MM.1S (cell line): ENCODE measurements around the gene ILF3.

ENCODE experiments used
- DNase-seq: peaks from one replicate; pipeline ENCODE4 v3.0.0-alpha.2; 2015
- H2AFZ ChIP-seq: fragments of 300-600 bp; sonication (generic); 2 replicates; pipeline ENCODE4 v1.6.0; 2016; ENCODE audit warnings: antibody characterized with exemption, low read length
- H3F3A ChIP-seq: fragments of 300-600 bp; sonication (generic); 2 replicates; pipeline ENCODE4 v1.6.1; 2016; ENCODE audit warnings: mild to moderate bottlenecking, antibody characterized with exemption, low read length, moderate library complexity, mixed read lengths; ENCODE audit not compliant: insufficient read depth
- H3K27ac ChIP-seq: fragments of 300-600 bp; sonication (generic); 2 replicates; pipeline ENCODE4 v1.5.1; 2016; ENCODE audit warnings: mild to moderate bottlenecking, low read length
- H3K27me3 ChIP-seq: fragments of 300-600 bp; sonication (generic); replicated peaks from 2 replicates; pipeline ENCODE4 v1.6.0; 2016; ENCODE audit warnings: low read length; ENCODE audit not compliant: insufficient read depth
- H3K36me3 ChIP-seq: fragments of 300-600 bp; sonication (generic); replicated peaks from 2 replicates; pipeline ENCODE4 v1.6.1; 2016; ENCODE audit warnings: mild to moderate bottlenecking, low read length, mixed read lengths; ENCODE audit not compliant: insufficient read depth
- H3K4me1 ChIP-seq: fragments of 300-600 bp; sonication (generic); 2 replicates; pipeline ENCODE4 v1.6.1; 2016; ENCODE audit warnings: low read length, mixed read lengths
- H3K4me2 ChIP-seq: fragments of 300-600 bp; sonication (generic); 2 replicates; pipeline ENCODE4 v1.6.0; 2016; ENCODE audit warnings: low read depth, low read length
- H3K4me3 ChIP-seq: fragments of 300-600 bp; sonication (generic); 2 replicates; pipeline ENCODE4 v1.5.1; 2016; ENCODE audit warnings: low read length, mixed read lengths
- H3K79me2 ChIP-seq: fragments of 300-600 bp; sonication (generic); 2 replicates; pipeline ENCODE4 v1.6.1; 2016; ENCODE audit warnings: mixed run types, low read length, mixed read lengths
- H3K9ac ChIP-seq: fragments of 300-600 bp; sonication (generic); 2 replicates; pipeline ENCODE4 v1.6.1; 2016; ENCODE audit warnings: low read length, mixed read lengths
- H3K9me2 ChIP-seq: fragments of 300-600 bp; sonication (generic); replicated peaks from 2 replicates; pipeline ENCODE4 v1.6.1; 2016; ENCODE audit warnings: mild to moderate bottlenecking, low read length, mixed read lengths; ENCODE audit not compliant: insufficient read depth
- H3K9me3 ChIP-seq: fragments of 300-600 bp; sonication (generic); replicated peaks from 2 replicates; pipeline ENCODE4 v1.6.1; 2016; ENCODE audit warnings: mild to moderate bottlenecking, low read length, mixed read lengths; ENCODE audit not compliant: insufficient read depth
- H4K20me1 ChIP-seq: fragments of 300-600 bp; sonication (generic); 2 replicates; pipeline ENCODE4 v1.6.1; 2016; ENCODE audit warnings: mild to moderate bottlenecking, low read length, moderate library complexity, mixed read lengths; ENCODE audit not compliant: insufficient read depth
- CTCF ChIP-seq: fragments of 300-600 bp; sonication (generic); IDR thresholded peaks from 2 replicates; pipeline ENCODE4 v1.5.1; 2016; ENCODE audit warnings: antibody characterized with exemption, low read length, mixed read lengths
- EZH2 ChIP-seq: fragments of 300-600 bp; sonication (generic); optimal IDR thresholded peaks from 2 replicates; pipeline ENCODE3; 2017; ENCODE audit warnings: low read depth, mild to moderate bottlenecking, antibody characterized with exemption, low read length, mixed read lengths
- EZH2phosphoT487 ChIP-seq: fragments of 300-600 bp; sonication (generic); IDR thresholded peaks from 2 replicates; pipeline ENCODE4 v1.6.1; 2018; ENCODE audit warnings: antibody characterized with exemption, low read length

Gene ILF3

GRCh38 chr19:10625003-10625761 lies 29.0 kb upstream of the ILF3 start, which contains the start of gene SLC44A2:
TSS of gene SLC44A2 (plus strand) at chr19:10625553. CDS start at chr19:10625634, 81 bp downstream.
- DNase-seq: no peak
- Histone ChIP-seq H3K36me3 (no peaks in the 10 kb centered on the region), H3K4me1 (peaks cover 5% of the 10 kb centered on the region), H3K27ac (no peak within 1 kb of the TSS), H3K9ac (no peak within 1 kb of the TSS), H3F3A (no peaks in the 10 kb centered on the region), H3K9me2 (no peaks in the 10 kb centered on the region), H3K79me2 (no peaks in the 10 kb centered on the region), H3K9me3 (no peaks in the 10 kb centered on the region), H2AFZ (no peak within 1 kb of the TSS), H3K27me3 (no peaks in the 10 kb centered on the region), H3K4me3 (no peak within 1 kb of the TSS), H3K4me2 (no peak within 1 kb of the TSS), H4K20me1 (no peaks in the 10 kb centered on the region)
- no peak for TF ChIP-seq CTCF
- TF ChIP-seq EZH2: no peak
- no peak for TF ChIP-seq EZH2phosphoT487

GRCh38 chr19:10625762-10626138 lies 28.4 kb upstream of the ILF3 start:
- H3K9me2 ChIP-seq: no peaks in the 10 kb centered on the region
- DNase-seq: no peak
- H4K20me1 ChIP-seq: no peaks in the 10 kb centered on the region
- no peaks in the 10 kb centered on the region for H3K36me3 ChIP-seq
- H3K4me2 ChIP-seq: no peak overlapping the region
- H3K79me2 ChIP-seq: no peaks in the 10 kb centered on the region
- no peak overlapping the region for H3K4me3 ChIP-seq
- no peak overlapping the region for H2AFZ ChIP-seq
- no peak overlapping the region for H3K9ac ChIP-seq
- no peak overlapping the region for H3K27ac ChIP-seq
- no peaks in the 10 kb centered on the region for H3K9me3 ChIP-seq
- no peaks in the 10 kb centered on the region for H3F3A ChIP-seq
- no peaks in the 10 kb centered on the region for H3K27me3 ChIP-seq
- no peak for TF ChIP-seq EZH2phosphoT487
- TF ChIP-seq EZH2: no peak
- TF ChIP-seq CTCF: no peak
- peaks cover 5% of the 10 kb centered on the region for H3K4me1 ChIP-seq

- H3K4me1 ChIP-seq: no peaks in the 10 kb centered on the region
Measured at GRCh38 chr19:10631874-10632273, 22.3 kb upstream of the ILF3 start.

More at GRCh38 chr19:10631874-10632273, 22.3 kb upstream of the ILF3 start:
- no peaks in the 10 kb centered on the region for H4K20me1 ChIP-seq
- H3F3A ChIP-seq: no peaks in the 10 kb centered on the region
- H3K9me3 ChIP-seq: no peaks in the 10 kb centered on the region
- DNase-seq: no peak
- H3K27ac ChIP-seq: no peak overlapping the region
- no peaks in the 10 kb centered on the region for H3K27me3 ChIP-seq
- TF ChIP-seq CTCF (no peak), EZH2phosphoT487 (no peak), EZH2 (no peak)
- H3K36me3 ChIP-seq: no peaks in the 10 kb centered on the region
- H2AFZ ChIP-seq: no peak overlapping the region
- no peak overlapping the region for H3K4me2 ChIP-seq
- H3K4me3 ChIP-seq: no peak overlapping the region
- no peak overlapping the region for H3K9ac ChIP-seq
- H3K9me2 ChIP-seq: no peaks in the 10 kb centered on the region
- no peaks in the 10 kb centered on the region for H3K79me2 ChIP-seq
